Measurements from ENCODE around the gene ZMIZ1.
A peak's percentile ranks its signal among the peaks of the same experiment; 100 is the strongest.

The ZMIZ1 gene

GRCh38 chr10:79133416-79133815 lies 64.7 kb downstream of the ZMIZ1 start:
- FAIRE-seq (no peak), DNase-seq (ENCODE audit: insufficient read length, low spot score) (no peak)
- no peak for TF ChIP-seq POLR2A (IDR thresholded peaks at IDR 0.05; ENCODE audit: low read depth, low read length)

GRCh38 chr10:79135790-79136189 lies 67.0 kb downstream of the ZMIZ1 start:
- DNase-seq (ENCODE audit: insufficient read length, low spot score) (no peak), FAIRE-seq (no peak)
- no peak for TF ChIP-seq POLR2A (IDR thresholded peaks at IDR 0.05; ENCODE audit: low read depth, low read length)

- DNase-seq (ENCODE audit: insufficient read length, low spot score) (no peak), FAIRE-seq (no peak)
Measured at GRCh38 chr10:79136236-79137005, 67.7 kb downstream of the ZMIZ1 start.

GRCh38 chr10:79137300-79137756 lies 68.6 kb downstream of the ZMIZ1 start:
- no peak for TF ChIP-seq POLR2A (IDR thresholded peaks at IDR 0.05; ENCODE audit: low read depth, low read length)
- no peak for FAIRE-seq
- DNase-seq (ENCODE audit: insufficient read length, low spot score), result no peak

More at GRCh38 chr10:79136236-79137005, 67.7 kb downstream of the ZMIZ1 start:
- no peak for TF ChIP-seq POLR2A (IDR thresholded peaks at IDR 0.05; ENCODE audit: low read depth, low read length)

- DNase-seq (ENCODE audit: insufficient read length, low spot score), result no peak
- no peak for FAIRE-seq
- 0 out of 2 replicates have a peak, but pooled peaks have one; percentile 32 for TF ChIP-seq POLR2A (IDR thresholded peaks at IDR 0.05; ENCODE audit: low read depth, low read length)
Measured at GRCh38 chr10:79137826-79138225, 69.1 kb downstream of the ZMIZ1 start.

- FAIRE-seq (no peak), DNase-seq (ENCODE audit: insufficient read length, low spot score) (no peak)
- no peak for TF ChIP-seq POLR2A (IDR thresholded peaks at IDR 0.05; ENCODE audit: low read depth, low read length)
Measured at GRCh38 chr10:79138449-79139123, 69.8 kb downstream of the ZMIZ1 start.

GRCh38 chr10:79139124-79139835 lies 70.5 kb downstream of the ZMIZ1 start:
- DNase-seq (ENCODE audit: insufficient read length, low spot score) (peak; percentile 96), FAIRE-seq (no peak)
- TF ChIP-seq POLR2A (IDR thresholded peaks at IDR 0.05; ENCODE audit: low read depth, low read length), result no peak

- no peak for TF ChIP-seq POLR2A (IDR thresholded peaks at IDR 0.05; ENCODE audit: low read depth, low read length)
- FAIRE-seq, result no peak
- DNase-seq (ENCODE audit: insufficient read length, low spot score), result no peak
Measured at GRCh38 chr10:79140085-79140793, 71.5 kb downstream of the ZMIZ1 start.

- no peak for TF ChIP-seq POLR2A (IDR thresholded peaks at IDR 0.05; ENCODE audit: low read depth, low read length)
- FAIRE-seq, result no peak
Measured at GRCh38 chr10:79140855-79141254, 72.1 kb downstream of the ZMIZ1 start.

GRCh38 chr10:79142064-79142491 lies 73.3 kb downstream of the ZMIZ1 start:
- no peak for FAIRE-seq
- DNase-seq (ENCODE audit: insufficient read length, low spot score), result no peak
- TF ChIP-seq POLR2A (IDR thresholded peaks at IDR 0.05; ENCODE audit: low read depth, low read length), result no peak

More at GRCh38 chr10:79140855-79141254, 72.1 kb downstream of the ZMIZ1 start:
- DNase-seq (ENCODE audit: insufficient read length, low spot score), result no peak

GRCh38 chr10:79142522-79143309 lies 74.0 kb downstream of the ZMIZ1 start:
- FAIRE-seq (no peak), DNase-seq (ENCODE audit: insufficient read length, low spot score) (no peak)
- no peak for TF ChIP-seq POLR2A (IDR thresholded peaks at IDR 0.05; ENCODE audit: low read depth, low read length)

GRCh38 chr10:79143879-79144278 lies 75.1 kb downstream of the ZMIZ1 start:
- FAIRE-seq (no peak), DNase-seq (ENCODE audit: insufficient read length, low spot score) (no peak)
- no peak for TF ChIP-seq POLR2A (IDR thresholded peaks at IDR 0.05; ENCODE audit: low read depth, low read length)
